Erythroblast (primary cell): ENCODE data around the gene HOXB5.

Experiments
- GATA1 ChIP-seq: IDR thresholded peaks from 2 replicates; pipeline ENCODE4 v1.6.1; 2011; ENCODE audit warnings: low read depth, mild to moderate bottlenecking, control low read depth, low read length, moderate library complexity
- POLR2A ChIP-seq: IDR thresholded peaks from 2 replicates; pipeline ENCODE4 v1.6.1; 2011; ENCODE audit warnings: mild to moderate bottlenecking, low read length

DNA sequence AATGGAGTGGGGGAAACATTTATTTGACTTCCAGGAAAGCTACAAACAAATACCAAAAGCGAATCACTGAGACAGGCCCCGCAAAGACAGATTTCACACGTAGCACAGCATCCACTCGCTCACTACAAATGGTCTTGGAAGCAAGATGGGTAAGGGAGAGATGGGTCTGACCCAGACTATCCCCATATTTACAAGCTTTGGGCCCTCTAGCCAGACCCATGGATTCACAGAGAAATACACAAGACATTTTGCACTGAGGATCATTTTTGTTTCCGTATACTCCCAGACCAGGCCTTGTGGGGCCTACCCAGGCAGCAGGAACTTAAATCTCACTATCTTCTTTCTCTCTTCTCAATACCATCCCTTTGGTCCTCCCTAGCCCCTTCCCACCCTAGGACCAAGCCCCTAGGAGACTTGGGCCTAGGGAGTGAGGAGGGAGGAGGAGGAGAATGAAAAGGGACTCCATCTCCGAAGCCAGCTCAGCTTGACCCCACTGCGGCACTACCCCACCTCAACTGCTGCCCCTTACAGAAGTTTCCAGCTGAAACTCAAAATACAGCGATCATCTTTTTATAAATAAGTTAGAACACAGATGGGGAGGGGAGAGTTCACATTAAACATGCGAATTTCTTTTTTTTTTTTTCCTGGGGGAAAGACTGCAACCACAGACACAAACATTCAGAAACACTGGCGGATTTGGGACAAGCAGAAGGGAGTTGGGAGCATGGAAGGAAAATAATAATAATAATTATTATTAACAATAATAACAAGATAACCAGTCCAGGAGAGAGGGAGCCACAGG is 2.1 kb downstream of the HOXB5 start:
- no peak for TF ChIP-seq POLR2A
- TF ChIP-seq GATA1, result no peak
